WTC11 (cell line): Measurements from ENCODE around the gene HCRT.

ENCODE experiments used
- CREB1 ChIP-seq: sonication (generic); formaldehyde crosslinking; IDR thresholded peaks from 2 replicates; pipeline ENCODE4 v1.8.0; 2023; ENCODE audit warnings: mild to moderate bottlenecking, missing genetic modification reagents
- SP1 ChIP-seq: sonication (generic); formaldehyde crosslinking; conservative IDR thresholded peaks from 2 replicates; pipeline ENCODE4 v1.8.1; 2022; ENCODE audit warnings: missing genetic modification reagents
- TEAD4 ChIP-seq: sonication (generic); formaldehyde crosslinking; IDR thresholded peaks from 2 replicates; pipeline ENCODE4 v1.8.0; 2022; ENCODE audit warnings: mild to moderate bottlenecking, missing genetic modification reagents
- ZBTB43 ChIP-seq: sonication (generic); formaldehyde crosslinking; IDR thresholded peaks from 2 replicates; pipeline ENCODE4 v1.8.1; 2023; ENCODE audit warnings: mild to moderate bottlenecking, missing genetic modification reagents
- ZNF121 ChIP-seq: sonication (generic); formaldehyde crosslinking; IDR thresholded peaks from 2 replicates; pipeline ENCODE4 v1.8.0; 2023; ENCODE audit warnings: missing genetic modification reagents
- TF ChIP-seq, protein P1 (sequence below): fragments of 200-600 bp; IDR thresholded peaks from 2 replicates; pipeline ENCODE4 v1.8.0; 2022; ENCODE audit warnings: antibody characterized with exemption
- TF ChIP-seq, protein P2 (sequence below): fragments of 250-450 bp; sonication (Bioruptor Pico); IDR thresholded peaks from 2 replicates; pipeline ENCODE4 v2.1.2; 2022; ENCODE audit warnings: mild to moderate bottlenecking, moderate library complexity

DNA sequence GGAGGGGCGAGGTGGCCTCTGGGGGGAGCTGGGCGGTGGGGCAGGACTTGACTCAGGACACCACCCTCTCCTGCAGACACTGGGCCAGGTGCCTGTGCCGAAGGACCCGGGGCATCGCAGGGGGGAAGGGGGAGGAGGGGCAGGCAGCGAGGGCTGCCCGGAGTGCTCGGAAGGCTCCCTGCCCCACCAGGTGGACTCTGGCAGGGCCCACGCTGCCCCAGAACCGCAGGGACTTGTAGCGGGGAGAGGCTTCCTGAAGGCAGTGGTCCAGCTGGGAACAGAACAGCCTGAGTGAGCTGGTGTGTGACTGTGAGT is 4.4 kb upstream of the HCRT start:
- TF ChIP-seq TEAD4 (CRISPR knock-in tag), result no peak
- TF ChIP-seq, protein P1, sequence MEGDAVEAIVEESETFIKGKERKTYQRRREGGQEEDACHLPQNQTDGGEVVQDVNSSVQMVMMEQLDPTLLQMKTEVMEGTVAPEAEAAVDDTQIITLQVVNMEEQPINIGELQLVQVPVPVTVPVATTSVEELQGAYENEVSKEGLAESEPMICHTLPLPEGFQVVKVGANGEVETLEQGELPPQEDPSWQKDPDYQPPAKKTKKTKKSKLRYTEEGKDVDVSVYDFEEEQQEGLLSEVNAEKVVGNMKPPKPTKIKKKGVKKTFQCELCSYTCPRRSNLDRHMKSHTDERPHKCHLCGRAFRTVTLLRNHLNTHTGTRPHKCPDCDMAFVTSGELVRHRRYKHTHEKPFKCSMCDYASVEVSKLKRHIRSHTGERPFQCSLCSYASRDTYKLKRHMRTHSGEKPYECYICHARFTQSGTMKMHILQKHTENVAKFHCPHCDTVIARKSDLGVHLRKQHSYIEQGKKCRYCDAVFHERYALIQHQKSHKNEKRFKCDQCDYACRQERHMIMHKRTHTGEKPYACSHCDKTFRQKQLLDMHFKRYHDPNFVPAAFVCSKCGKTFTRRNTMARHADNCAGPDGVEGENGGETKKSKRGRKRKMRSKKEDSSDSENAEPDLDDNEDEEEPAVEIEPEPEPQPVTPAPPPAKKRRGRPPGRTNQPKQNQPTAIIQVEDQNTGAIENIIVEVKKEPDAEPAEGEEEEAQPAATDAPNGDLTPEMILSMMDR, result no peak
- TF ChIP-seq CREB1 (CRISPR knock-in tag), result no peak
- no peak for TF ChIP-seq ZBTB43 (CRISPR knock-in tag)
- TF ChIP-seq SP1 (CRISPR knock-in tag), result no peak
- TF ChIP-seq ZNF121 (CRISPR knock-in tag), result no peak
- TF ChIP-seq, protein P2, sequence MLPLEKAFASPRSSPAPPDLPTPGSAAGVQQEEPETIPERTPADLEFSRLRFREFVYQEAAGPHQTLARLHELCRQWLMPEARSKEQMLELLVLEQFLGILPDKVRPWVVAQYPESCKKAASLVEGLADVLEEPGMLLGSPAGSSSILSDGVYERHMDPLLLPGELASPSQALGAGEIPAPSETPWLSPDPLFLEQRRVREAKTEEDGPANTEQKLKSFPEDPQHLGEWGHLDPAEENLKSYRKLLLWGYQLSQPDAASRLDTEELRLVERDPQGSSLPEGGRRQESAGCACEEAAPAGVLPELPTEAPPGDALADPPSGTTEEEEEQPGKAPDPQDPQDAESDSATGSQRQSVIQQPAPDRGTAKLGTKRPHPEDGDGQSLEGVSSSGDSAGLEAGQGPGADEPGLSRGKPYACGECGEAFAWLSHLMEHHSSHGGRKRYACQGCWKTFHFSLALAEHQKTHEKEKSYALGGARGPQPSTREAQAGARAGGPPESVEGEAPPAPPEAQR (CRISPR knock-in tag), result no peak
